Nephron progenitor cell (in vitro differentiated cells): ENCODE results near the gene H6PD.

Experiments used
- DNase-seq: peaks from one replicate; pipeline ENCODE4 v3.0.0; 2021
- H3K27ac Mint-ChIP-seq: 2 replicates; pipeline ENCODE4 v1.8.0; 2021; ENCODE audit warnings: mild to moderate bottlenecking, moderate library complexity, mixed read lengths
- H3K27me3 Mint-ChIP-seq: 2 replicates; pipeline ENCODE4 v1.8.0; 2021; ENCODE audit warnings: mild to moderate bottlenecking, low read depth, mixed read lengths; ENCODE audit not compliant: poor library complexity
- H3K36me3 Mint-ChIP-seq: 2 replicates; pipeline ENCODE4 v1.8.0; 2021; ENCODE audit warnings: low read depth, mixed read lengths
- H3K4me1 Mint-ChIP-seq: 2 replicates; pipeline ENCODE4 v1.8.0; 2021; ENCODE audit warnings: mixed read lengths
- H3K4me3 Mint-ChIP-seq: 2 replicates; pipeline ENCODE4 v1.8.0; 2021; ENCODE audit warnings: mild to moderate bottlenecking, moderate library complexity, mixed read lengths
- H3K9me3 Mint-ChIP-seq: 2 replicates; pipeline ENCODE4 v1.8.0; 2021; ENCODE audit warnings: mild to moderate bottlenecking, moderate library complexity, mixed read lengths
- CTCF ChIP-seq: fragments of 200-600 bp; sonication (generic); IDR thresholded peaks from 2 replicates; pipeline ENCODE4 v1.5.0; 2021; ENCODE audit warnings: antibody characterized with exemption

The H6PD gene

GRCh38 chr1:9228609-9229008 lies 6.0 kb upstream of the H6PD start:
- TF ChIP-seq CTCF, result no peak
- H3K9me3 Mint-ChIP-seq, result peaks cover 6% of the 10 kb centered on the region
- no peak overlapping the region for H3K4me3 Mint-ChIP-seq
- H3K27ac Mint-ChIP-seq, result no peak overlapping the region
- peaks cover 17% of the 10 kb centered on the region for H3K4me1 Mint-ChIP-seq
- peaks cover 33% of the 10 kb centered on the region for H3K27me3 Mint-ChIP-seq
- H3K36me3 Mint-ChIP-seq, result no peaks in the 10 kb centered on the region
- DNase-seq, result no peak

- Mint-ChIP-seq H3K27ac (no peak overlapping the region), H3K27me3 (peaks cover 29% of the 10 kb centered on the region), H3K36me3 (no peaks in the 10 kb centered on the region), H3K4me1 (peaks cover 17% of the 10 kb centered on the region), H3K4me3 (no peak overlapping the region), H3K9me3 (peaks cover 3% of the 10 kb centered on the region)
- no peak for TF ChIP-seq CTCF
- no peak for DNase-seq
Measured at GRCh38 chr1:9229549-9229948, 5.0 kb upstream of the H6PD start.

GRCh38 chr1:9230869-9231533 lies 3.6 kb upstream of the H6PD start:
- no peak for DNase-seq
- Mint-ChIP-seq H3K9me3 (no peaks in the 10 kb centered on the region), H3K27me3 (peaks cover 27% of the 10 kb centered on the region), H3K4me1 (peaks cover 22% of the 10 kb centered on the region), H3K36me3 (no peaks in the 10 kb centered on the region), H3K27ac (no peak overlapping the region), H3K4me3 (no peak overlapping the region)
- no peak for TF ChIP-seq CTCF

GRCh38 chr1:9231648-9232332 lies 2.8 kb upstream of the H6PD start:
- DNase-seq, result no peak
- Mint-ChIP-seq H3K4me3 (peak overlapping the region; percentile 43), H3K9me3 (no peaks in the 10 kb centered on the region), H3K4me1 (peaks cover 25% of the 10 kb centered on the region), H3K27me3 (peaks cover 20% of the 10 kb centered on the region), H3K36me3 (peaks cover 2% of the 10 kb centered on the region), H3K27ac (no peak overlapping the region)
- no peak for TF ChIP-seq CTCF

GRCh38 chr1:9233241-9233941 lies 1.2 kb upstream of the H6PD start:
- H3K27me3 Mint-ChIP-seq, result peaks cover 7% of the 10 kb centered on the region
- peak overlapping the region; percentile 48 for H3K4me3 Mint-ChIP-seq
- peaks cover 38% of the 10 kb centered on the region for H3K4me1 Mint-ChIP-seq
- TF ChIP-seq CTCF, result no peak
- H3K27ac Mint-ChIP-seq, result no peak overlapping the region
- peaks cover 17% of the 10 kb centered on the region for H3K36me3 Mint-ChIP-seq
- no peaks in the 10 kb centered on the region for H3K9me3 Mint-ChIP-seq
- no peak for DNase-seq
